SH-SY5Y (cell line): ENCODE results near the gene TCF15.

Source experiments
- GATA2 ChIP-seq: IDR thresholded peaks from 2 replicates; pipeline ENCODE4 v1.6.1; 2011; ENCODE audit warnings: mild to moderate bottlenecking, low read depth, low read length
- GATA3 ChIP-seq: IDR thresholded peaks from 2 replicates; pipeline ENCODE4 v1.6.1; 2011; ENCODE audit warnings: low read depth, mild to moderate bottlenecking, low read length, moderate library complexity

Gene TCF15

DNA sequence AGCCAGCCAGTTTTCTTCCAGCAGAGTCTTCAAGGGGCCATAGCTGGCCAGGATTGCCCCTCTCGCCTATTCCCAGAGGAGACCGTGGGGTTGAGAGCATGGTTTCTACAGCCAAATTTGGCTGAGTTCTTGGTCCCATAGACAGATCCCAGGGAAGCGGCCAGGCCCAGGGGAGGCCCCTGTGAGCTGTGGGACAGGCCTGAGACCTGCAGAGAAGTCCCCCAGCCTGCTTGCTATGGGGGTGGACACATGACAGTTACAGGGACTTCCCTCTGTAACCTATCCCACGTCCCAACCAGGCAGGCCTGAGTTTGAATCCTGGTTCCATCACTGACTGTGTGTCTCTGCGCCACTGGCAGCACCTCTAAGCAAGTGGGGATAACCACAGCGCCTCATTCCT, 2.6 kb downstream of the TCF15 start:
- TF ChIP-seq GATA3 (no peak), GATA2 (no peak)

- TF ChIP-seq GATA2: no peak
- no peak for TF ChIP-seq GATA3
These were observed 4.9 kb downstream of the TCF15 start for GRCh38 chr20:605237-605636.

- TF ChIP-seq GATA3 (no peak), GATA2 (no peak)
These were observed 6.9 kb downstream of the TCF15 start for GRCh38 chr20:603116-603640.

DNA sequence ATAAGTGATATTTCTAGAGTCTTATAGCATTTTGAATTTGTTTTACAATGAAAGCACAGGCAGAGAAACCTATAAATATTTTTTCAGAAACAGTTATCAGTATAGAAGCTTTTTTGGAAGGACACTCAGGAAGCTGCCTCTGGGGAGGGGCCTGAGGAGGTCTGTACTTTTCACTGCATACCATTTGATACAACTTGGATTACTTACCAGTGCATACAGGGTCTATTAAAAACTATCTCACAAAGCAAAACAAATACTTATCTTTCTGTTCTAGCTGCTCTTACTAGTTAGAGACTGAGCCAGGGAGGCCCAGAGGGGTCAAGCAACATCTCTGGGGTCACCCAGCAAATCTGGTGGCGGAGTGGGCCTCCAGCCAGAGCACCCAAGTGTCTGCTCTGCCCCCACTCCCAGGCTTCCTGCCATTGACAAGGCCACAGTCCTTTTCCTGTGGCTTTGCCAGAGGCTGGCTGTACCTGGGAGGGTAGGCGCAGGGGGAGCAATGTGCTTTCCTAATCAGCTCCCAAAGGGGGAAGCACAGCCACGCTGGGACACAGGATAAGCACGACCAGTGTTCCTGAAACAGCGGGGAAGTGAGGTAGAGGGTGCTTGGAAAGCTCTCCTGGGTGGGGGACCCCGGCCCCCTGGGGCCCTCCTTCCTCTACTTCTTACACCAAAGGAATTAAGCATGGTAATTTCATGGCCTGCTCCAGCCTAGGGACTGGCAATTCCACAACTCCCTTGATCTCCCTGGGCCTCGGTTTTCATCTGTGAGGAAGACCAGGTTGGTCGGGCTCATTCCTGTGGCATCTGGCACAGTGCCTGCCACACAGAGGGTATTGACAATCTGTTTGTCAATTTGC, 7.8 kb downstream of the TCF15 start:
- no peak for TF ChIP-seq GATA3
- TF ChIP-seq GATA2: no peak

- TF ChIP-seq GATA2: no peak
- TF ChIP-seq GATA3: no peak
These were observed 9.4 kb downstream of the TCF15 start for GRCh38 chr20:600736-601135.

GRCh38 chr20:600141-600540, 10.0 kb downstream of the TCF15 start:
- TF ChIP-seq GATA2: no peak
- TF ChIP-seq GATA3: no peak

- TF ChIP-seq GATA3 (no peak), GATA2 (no peak)
These were observed 11.8 kb downstream of the TCF15 start for GRCh38 chr20:598133-598850.

- no peak for TF ChIP-seq GATA2
- no peak for TF ChIP-seq GATA3
These were observed 12.5 kb downstream of the TCF15 start for GRCh38 chr20:597560-597959.

DNA sequence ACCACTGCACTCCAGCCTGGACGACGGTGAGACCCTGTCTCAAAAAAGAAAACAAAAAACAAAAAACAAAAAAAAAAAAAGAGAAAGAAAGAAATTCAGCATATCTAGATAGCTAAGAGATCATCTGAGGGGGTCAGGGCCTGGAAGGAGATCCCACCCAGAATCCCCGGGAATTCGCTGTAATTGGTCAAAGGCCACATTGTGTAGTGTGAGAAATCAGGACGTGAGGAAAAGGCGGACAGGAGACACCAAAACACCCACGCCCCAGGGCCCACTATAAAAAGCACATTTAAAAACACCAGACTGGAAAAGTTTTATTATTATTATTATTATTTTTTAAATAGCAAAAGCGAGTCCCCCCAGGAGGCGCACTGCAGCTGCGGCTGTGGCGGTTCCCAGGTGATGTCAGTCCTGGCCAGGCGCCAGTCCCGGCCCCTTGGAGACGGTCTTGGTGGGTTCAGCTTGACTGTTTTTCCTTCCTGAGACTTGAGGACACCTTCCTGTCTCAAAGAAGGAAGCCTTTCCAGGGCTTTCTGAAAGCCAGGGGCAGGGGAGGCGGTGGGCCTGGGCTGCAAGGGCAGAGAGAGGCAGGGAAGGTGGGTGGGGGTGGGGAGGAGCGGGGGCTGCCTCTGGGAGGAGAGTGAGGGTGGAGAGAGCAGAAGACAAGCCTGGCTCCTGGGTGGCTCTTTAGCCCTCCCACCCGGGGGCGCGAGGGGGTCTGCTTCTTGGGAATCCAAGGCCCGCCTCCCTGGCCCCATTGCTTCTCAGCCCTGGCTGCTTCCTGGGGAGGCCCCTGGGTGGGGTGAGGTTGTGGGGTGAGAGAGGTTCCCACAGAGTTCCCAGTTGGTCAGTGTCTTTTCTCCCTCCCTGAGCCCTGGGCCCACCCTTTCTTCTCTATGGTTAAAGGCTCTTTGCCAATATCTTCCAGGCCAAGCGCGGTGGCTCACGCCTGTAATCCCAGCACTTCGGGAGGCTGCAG, 14.5 kb downstream of the TCF15 start:
- TF ChIP-seq GATA2 (no peak), GATA3 (no peak)

DNA sequence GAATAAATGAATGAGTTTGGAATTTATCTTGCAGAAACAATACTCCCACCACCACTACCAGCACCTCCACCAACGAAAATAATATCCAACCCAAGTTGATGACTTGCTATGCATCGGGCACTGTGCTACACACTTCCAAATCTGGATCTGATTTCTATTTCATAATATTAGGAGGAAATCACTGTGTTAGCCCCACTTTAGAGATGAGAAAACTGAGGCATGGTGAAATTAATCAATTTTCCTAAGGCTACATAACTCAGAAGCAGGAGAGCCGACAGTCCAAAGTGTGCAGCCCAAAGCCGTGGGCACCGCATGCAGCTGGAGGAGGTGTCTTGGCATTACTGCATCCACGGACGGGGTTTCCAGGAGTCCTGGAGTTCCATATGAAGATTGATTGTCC, 17.6 kb downstream of the TCF15 start:
- TF ChIP-seq GATA3 (no peak), GATA2 (no peak)

GRCh38 chr20:591941-592340, 18.2 kb downstream of the TCF15 start:
- no peak for TF ChIP-seq GATA3
- no peak for TF ChIP-seq GATA2

- no peak for TF ChIP-seq GATA3
- TF ChIP-seq GATA2: no peak
These were observed 21.0 kb downstream of the TCF15 start for GRCh38 chr20:588932-589672.

DNA sequence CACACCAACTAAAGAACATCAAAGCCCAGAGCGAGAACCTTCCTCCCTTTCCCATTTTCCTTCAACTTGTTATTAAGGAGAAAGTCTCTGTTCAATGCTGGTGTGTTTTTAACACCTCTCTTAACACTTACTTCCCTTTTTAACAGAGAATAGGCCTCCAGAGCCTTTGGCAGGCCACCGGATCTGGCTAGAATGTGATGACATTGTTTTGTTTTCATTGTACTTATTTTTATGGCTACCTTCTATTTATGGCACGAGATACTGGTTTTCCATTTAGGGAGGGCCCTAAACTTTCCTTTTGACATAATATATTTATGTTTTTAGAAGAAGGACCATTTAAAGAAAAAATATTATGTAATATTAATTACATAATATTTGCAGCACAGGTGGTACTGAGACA, 21.6 kb downstream of the TCF15 start:
- TF ChIP-seq GATA3 (no peak), GATA2 (no peak)

GRCh38 chr20:584971-585301, 25.2 kb downstream of the TCF15 start:
- TF ChIP-seq GATA2 (no peak), GATA3 (no peak)
